PC-3 (cell line): ENCODE results near the gene SMAP1. TPM values are rescaled to one million over a fixed set of nuclear protein-coding genes. Genes with fewer than 3 reads are reported as not detected.
A peak's percentile ranks its signal among the peaks of the same experiment; 100 is the strongest.

Source experiments
- ATAC-seq: fragments of 200-7000 bp; cut with Tn5 transposase; 2 replicates; pipeline ENCODE4 v1.9.1; 2020; ENCODE audit warnings: mild to moderate bottlenecking, moderate library complexity
- BruUV-seq: library from RNA; stranded (reverse); fragments of 400-500 nt; replicated peaks from 2 replicates; lab custom pipeline; 2021; lab: Mats Ljungman, UMichigan
- CTCF ChIA-PET: fragments of 300-600 bp; sonication (Branson Sonifier 250); formaldehyde crosslinking; loops from one replicate; lab custom pipeline; 2022; ENCODE audit warnings: antibody characterized with exemption; lab: Charles Lee
- POLR2A ChIA-PET: fragments of 300-600 bp; sonication (Branson Sonifier 250); formaldehyde crosslinking; loops from one replicate; lab custom pipeline; 2022; ENCODE audit warnings: antibody characterized with exemption; ENCODE audit not compliant: unreplicated experiment; lab: Charles Lee
- DNase-seq: peaks from one replicate; pipeline ENCODE4 v3.0.0-alpha.2; 2015
- H2AFZ ChIP-seq: fragments of 300-600 bp; sonication (generic); 2 replicates; pipeline ENCODE4 v1.6.0; 2016; ENCODE audit warnings: antibody characterized with exemption, low read length
- H3F3A ChIP-seq: fragments of 300-600 bp; sonication (generic); one replicate; pipeline ENCODE4 v1.6.0; 2017; ENCODE audit warnings: antibody characterized with exemption, low read length, control low read depth, mild to moderate bottlenecking; ENCODE audit not compliant: unreplicated experiment
- H3K27ac ChIP-seq: fragments of 300-600 bp; sonication (generic); 2 replicates; pipeline ENCODE4 v1.5.1; 2016; ENCODE audit warnings: mild to moderate bottlenecking, low read length
- H3K27me3 ChIP-seq: fragments of 300-600 bp; sonication (generic); 2 replicates; pipeline ENCODE4 v1.6.1; 2016; ENCODE audit warnings: low read length, mixed read lengths
- H3K36me3 ChIP-seq: fragments of 300-600 bp; sonication (generic); 2 replicates; pipeline ENCODE4 v1.6.1; 2016; ENCODE audit warnings: low read depth, mixed run types, low read length, mixed read lengths
- H3K4me1 ChIP-seq: fragments of 300-600 bp; sonication (generic); 2 replicates; pipeline ENCODE4 v1.5.1; 2016; ENCODE audit warnings: low read length; ENCODE audit not compliant: insufficient read depth
- H3K4me2 ChIP-seq: fragments of 300-600 bp; sonication (generic); 2 replicates; pipeline ENCODE4 v1.6.0; 2016; ENCODE audit warnings: low read length
- H3K4me3 ChIP-seq: fragments of 300-600 bp; sonication (generic); 2 replicates; pipeline ENCODE4 v1.5.1; 2016; ENCODE audit warnings: mild to moderate bottlenecking, low read length, mixed read lengths
- H3K79me2 ChIP-seq: fragments of 300-600 bp; sonication (generic); 2 replicates; pipeline ENCODE4 v1.6.1; 2017; ENCODE audit warnings: low read length, mixed read lengths
- H3K9ac ChIP-seq: fragments of 300-600 bp; sonication (generic); 2 replicates; pipeline ENCODE4 v1.6.0; 2016; ENCODE audit warnings: mild to moderate bottlenecking, low read length
- H3K9me2 ChIP-seq: fragments of 300-600 bp; sonication (generic); replicated peaks from 2 replicates; pipeline ENCODE4 v1.6.1; 2016; ENCODE audit warnings: mixed run types, low read length, mixed read lengths
- H3K9me3 ChIP-seq: fragments of 300-600 bp; sonication (generic); 2 replicates; pipeline ENCODE4 v1.6.1; 2016; ENCODE audit warnings: low read length, mixed read lengths
- H4K20me1 ChIP-seq: fragments of 300-600 bp; sonication (generic); 2 replicates; pipeline ENCODE4 v1.6.1; 2016; ENCODE audit warnings: low read length, mixed read lengths
- EZH2 ChIP-seq: fragments of 300-600 bp; sonication (generic); IDR thresholded peaks from one replicate; pipeline ENCODE4 v1.6.1; 2017; ENCODE audit warnings: antibody characterized with exemption, mild to moderate bottlenecking, low read length; ENCODE audit not compliant: unreplicated experiment
- EZH2phosphoT487 ChIP-seq: fragments of 300-600 bp; sonication (generic); IDR thresholded peaks from 2 replicates; pipeline ENCODE4 v1.6.1; 2018; ENCODE audit warnings: mild to moderate bottlenecking, antibody characterized with exemption, low read length, borderline replicate concordance
- intact Hi-C: fragments of 100-400 bp; cut with micrococcal nuclease; formaldehyde crosslinking; loops from 2 replicates; pipeline ENCODE4 v1.9.0; 2023
- total RNA-seq: library from RNA; depleted of rRNA; stranded (reverse); fragments of >200 nt; gene quantifications from 2 replicates; pipeline ENCODE4 v1.2.3, GENCODE V29; 2014
- TF ChIP-seq, protein P1 (sequence below): fragments of 300-600 bp; sonication (generic); conservative IDR thresholded peaks from 2 replicates; pipeline ENCODE4 v1.5.1; 2017; ENCODE audit warnings: antibody characterized with exemption, low read depth, mild to moderate bottlenecking, low read length

The SMAP1 gene
- total RNA-seq, 1 experiment from 2014 or later = 15.7 TPM

DNA sequence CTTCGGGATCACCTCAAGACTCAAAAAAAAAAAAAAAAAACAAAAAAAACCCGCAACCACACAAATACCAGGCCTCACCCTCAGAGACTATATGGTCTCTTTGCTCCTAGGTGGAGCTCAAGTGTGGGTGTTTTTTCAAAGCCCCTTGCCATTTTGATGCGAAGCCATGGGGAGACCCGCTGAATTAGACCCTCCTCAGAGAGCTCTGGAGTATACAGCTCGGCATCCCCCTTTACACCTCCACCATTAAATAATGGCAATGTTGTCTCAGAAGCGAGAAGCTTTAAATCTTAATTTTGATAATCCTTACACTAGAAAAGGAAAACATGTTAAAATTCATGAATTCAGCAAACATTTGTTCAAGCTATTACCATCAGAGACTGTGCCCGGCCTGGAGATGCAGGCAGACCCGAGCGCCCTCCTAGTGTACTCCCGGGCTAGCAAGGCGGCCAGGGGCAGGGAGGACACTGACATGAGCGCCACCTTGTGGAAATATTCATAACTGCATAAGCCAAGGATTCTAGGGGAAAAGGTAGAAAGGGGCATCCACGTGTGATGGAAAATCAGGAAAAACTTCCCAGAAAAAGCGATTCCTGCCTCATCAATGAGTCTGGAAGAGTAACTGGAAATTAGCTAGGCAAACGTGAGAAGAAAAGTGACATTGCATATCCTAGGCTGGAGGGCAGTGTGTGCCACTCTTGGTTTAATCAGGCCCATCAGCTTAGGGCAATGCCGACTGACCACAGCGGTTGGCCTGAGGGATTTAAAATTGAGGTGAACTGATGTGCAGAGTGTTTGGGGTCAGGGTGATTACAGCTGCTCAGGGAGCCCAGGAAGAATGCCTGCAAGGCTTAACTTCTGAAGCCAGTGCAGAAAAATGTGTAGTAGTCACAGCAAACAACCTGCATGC is 216.6 kb downstream of the SMAP1 start:
- ATAC-seq = peak; percentile 74
- POLR2A ChIA-PET = interaction anchor here (0.6 kb wide), 1 partner anchor 471 kb away, joined by 4 read pairs; the partner anchor contains the start of gene FAM135A
- H3K4me3 ChIP-seq = no peak overlapping the region
- no peaks in the 10 kb centered on the region for H3K9me3 ChIP-seq
- H3K27me3 ChIP-seq = no peaks in the 10 kb centered on the region
- H4K20me1 ChIP-seq = no peaks in the 10 kb centered on the region
- peak overlapping the region; percentile 40; the same call in 1 of the 2 replicates for H2AFZ ChIP-seq
- no peak overlapping the region for H3K27ac ChIP-seq
- no peaks in the 10 kb centered on the region for H3K79me2 ChIP-seq
- no peaks in the 10 kb centered on the region for H3K4me1 ChIP-seq
- DNase-seq = peak; percentile 63
- no peak overlapping the region for H3K9ac ChIP-seq
- no peaks in the 10 kb centered on the region for H3K36me3 ChIP-seq
- CTCF ChIA-PET = interaction anchor here (0.6 to 1.0 kb wide), 4 partner anchors 10 to 364 kb away, joined by 3 to 5 read pairs (median 3); no protein-coding TSS in a partner anchor
- no peaks in the 10 kb centered on the region for H3F3A ChIP-seq
- H3K4me2 ChIP-seq = no peak overlapping the region
- intact Hi-C loops = loop anchor here (1.0 to 10.0 kb wide), 3 partner anchors 128 to 360 kb away; no protein-coding TSS in a partner anchor
- no peak for TF ChIP-seq EZH2
- TF ChIP-seq EZH2phosphoT487 = no peak
- TF ChIP-seq, protein P1, sequence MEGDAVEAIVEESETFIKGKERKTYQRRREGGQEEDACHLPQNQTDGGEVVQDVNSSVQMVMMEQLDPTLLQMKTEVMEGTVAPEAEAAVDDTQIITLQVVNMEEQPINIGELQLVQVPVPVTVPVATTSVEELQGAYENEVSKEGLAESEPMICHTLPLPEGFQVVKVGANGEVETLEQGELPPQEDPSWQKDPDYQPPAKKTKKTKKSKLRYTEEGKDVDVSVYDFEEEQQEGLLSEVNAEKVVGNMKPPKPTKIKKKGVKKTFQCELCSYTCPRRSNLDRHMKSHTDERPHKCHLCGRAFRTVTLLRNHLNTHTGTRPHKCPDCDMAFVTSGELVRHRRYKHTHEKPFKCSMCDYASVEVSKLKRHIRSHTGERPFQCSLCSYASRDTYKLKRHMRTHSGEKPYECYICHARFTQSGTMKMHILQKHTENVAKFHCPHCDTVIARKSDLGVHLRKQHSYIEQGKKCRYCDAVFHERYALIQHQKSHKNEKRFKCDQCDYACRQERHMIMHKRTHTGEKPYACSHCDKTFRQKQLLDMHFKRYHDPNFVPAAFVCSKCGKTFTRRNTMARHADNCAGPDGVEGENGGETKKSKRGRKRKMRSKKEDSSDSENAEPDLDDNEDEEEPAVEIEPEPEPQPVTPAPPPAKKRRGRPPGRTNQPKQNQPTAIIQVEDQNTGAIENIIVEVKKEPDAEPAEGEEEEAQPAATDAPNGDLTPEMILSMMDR = peak; percentile 86
- BruUV-seq = no TSS peak
- no peaks in the 10 kb centered on the region for H3K9me2 ChIP-seq

DNA sequence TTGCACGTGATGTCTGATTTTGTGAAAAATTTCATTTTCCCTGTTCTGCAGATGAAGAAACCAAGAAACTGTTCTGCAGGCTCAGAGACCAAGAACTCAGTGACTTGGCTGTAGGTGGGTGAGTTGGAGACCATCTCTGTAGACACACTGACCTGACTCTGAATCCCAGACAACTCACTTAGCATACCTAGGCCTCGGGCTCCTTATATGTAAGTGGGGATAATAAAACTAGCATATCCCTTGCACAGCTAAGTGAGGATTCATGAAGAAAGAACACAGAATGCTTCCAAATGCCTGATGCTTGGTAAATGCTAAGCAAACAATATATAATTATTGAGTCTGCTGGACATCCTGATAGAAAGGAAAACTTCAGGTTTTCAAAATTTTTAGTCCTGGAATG is 218.4 kb downstream of the SMAP1 start:
- Histone ChIP-seq H3K9me2 (no peaks in the 10 kb centered on the region), H3K9ac (no peak overlapping the region), H3K9me3 (no peaks in the 10 kb centered on the region), H2AFZ (no peak overlapping the region), H3K79me2 (no peaks in the 10 kb centered on the region), H4K20me1 (no peaks in the 10 kb centered on the region), H3K4me1 (no peaks in the 10 kb centered on the region), H3K4me2 (no peak overlapping the region), H3K4me3 (no peak overlapping the region), H3K27ac (no peak overlapping the region), H3K27me3 (no peaks in the 10 kb centered on the region), H3F3A (no peaks in the 10 kb centered on the region), H3K36me3 (no peaks in the 10 kb centered on the region)
- no peak for DNase-seq
- TF ChIP-seq, protein P1 = no peak
- TF ChIP-seq EZH2 (no peak), EZH2phosphoT487 (no peak)
- intact Hi-C loops = loop anchor here (10.0 kb wide), 1 partner anchor 361 kb away; no protein-coding TSS in a partner anchor
- POLR2A ChIA-PET = no interaction called here
- no TSS peak for BruUV-seq
- CTCF ChIA-PET = no interaction called here
- no peak for ATAC-seq

DNA sequence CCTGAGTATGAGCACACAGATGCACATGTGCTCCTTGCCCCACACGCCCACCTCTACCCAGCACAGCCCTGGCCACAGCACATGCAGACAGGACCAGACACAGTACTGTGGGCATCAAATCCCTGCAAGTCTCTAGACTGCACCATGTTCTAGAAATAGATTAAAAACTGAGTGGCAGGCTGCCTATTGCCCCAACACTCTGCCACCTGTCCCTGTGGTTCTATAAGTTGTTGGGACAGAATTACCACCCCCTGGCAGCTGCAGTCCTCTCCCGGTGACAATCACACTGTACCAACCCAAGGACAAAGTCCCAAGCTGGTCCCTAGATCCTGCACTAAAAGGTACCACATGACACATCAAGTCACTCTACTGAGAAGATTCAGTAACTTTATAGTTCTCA is 219.0 kb downstream of the SMAP1 start:
- POLR2A ChIA-PET = no interaction called here

More for the DNA sequence above, 219.0 kb downstream of the SMAP1 start:
- H3K9me3 ChIP-seq = no peaks in the 10 kb centered on the region
- DNase-seq (no peak), ATAC-seq (no peak)
- H3K9ac ChIP-seq = no peak overlapping the region
- intact Hi-C loops = loop anchor here (10.0 kb wide), 1 partner anchor 362 kb away; no protein-coding TSS in a partner anchor
- CTCF ChIA-PET = no interaction called here
- no peaks in the 10 kb centered on the region for H3K36me3 ChIP-seq
- no peak overlapping the region for H3K4me2 ChIP-seq
- no peak overlapping the region for H3K4me3 ChIP-seq
- H3K9me2 ChIP-seq = no peaks in the 10 kb centered on the region
- H3F3A ChIP-seq = no peaks in the 10 kb centered on the region
- H4K20me1 ChIP-seq = no peaks in the 10 kb centered on the region
- no peaks in the 10 kb centered on the region for H3K27me3 ChIP-seq
- H3K27ac ChIP-seq = no peak overlapping the region
- BruUV-seq = no TSS peak
- H3K79me2 ChIP-seq = no peaks in the 10 kb centered on the region
- TF ChIP-seq EZH2 = no peak
- no peak for TF ChIP-seq EZH2phosphoT487
- TF ChIP-seq, protein P1 = no peak
- no peak overlapping the region for H2AFZ ChIP-seq
- no peaks in the 10 kb centered on the region for H3K4me1 ChIP-seq
